ENCODE data around the gene ADGRF5.

GRCh38 chr6:46850792-46851191 is 70.9 kb downstream of the ADGRF5 start:
- TF ChIP-seq CTCF (IDR thresholded peaks at IDR 0.05 in 2 of 3, conservative IDR thresholded peaks at IDR 0.05 in 1 of 3; ENCODE audit: control insufficient read depth in 2 of 3, extremely low read depth in 1 of 3, insufficient read depth in 1 of 3, low read depth in 3 of 3, low read length in 3 of 3) (no peak), CHD4 (IDR thresholded peaks at IDR 0.05) (no peak), ZNF24 (IDR thresholded peaks at IDR 0.05) (no peak), POLR2AphosphoS5 (IDR thresholded peaks at IDR 0.05; ENCODE audit: low read length) (no peak), SPI1 (IDR thresholded peaks at IDR 0.05; ENCODE audit: borderline replicate concordance, insufficient read depth, low read depth, low read length) (no peak), RELA (IDR thresholded peaks at IDR 0.05; ENCODE audit: borderline replicate concordance, partially characterized antibody) (no peak), BHLHE40 (IDR thresholded peaks at IDR 0.05; ENCODE audit: borderline replicate concordance in 1 of 2, low read depth in 2 of 2, low read length in 1 of 2) (no peak), KDM1A (IDR thresholded peaks at IDR 0.05; ENCODE audit: borderline replicate concordance) (no peak), NBN (IDR thresholded peaks at IDR 0.05) (no peak), NKRF (conservative IDR thresholded peaks at IDR 0.05) (no peak), MXI1 (IDR thresholded peaks at IDR 0.05; ENCODE audit: low read depth, low read length) (no peak)

Measured in GM12878 (cell line).